H1 (cell line): ENCODE results near the gene ARID1B. TPM values are rescaled to one million over a fixed set of nuclear protein-coding genes. Genes with fewer than 3 reads are reported as not detected.

Source experiments
- CTCF ChIA-PET: fragments of 300-600 bp; sonication (Branson Sonifier 250); formaldehyde crosslinking; loops from one replicate; lab custom pipeline; 2021; ENCODE audit not compliant: partially characterized antibody; lab: Charles Lee
- POLR2A ChIA-PET: fragments of 300-600 bp; sonication (Branson Sonifier 250); formaldehyde crosslinking; loops from one replicate; lab custom pipeline; 2021; ENCODE audit warnings: inconsistent platforms; ENCODE audit not compliant: partially characterized antibody; lab: Charles Lee
- DNase-seq, 2 experiments: peaks; one replicate each; pipeline versions ENCODE4 v3.0.0 to v3.0.0-alpha.2; 2010 to 2022; ENCODE audit warnings: low spot score in 2 of 2, low read depth in 1 of 2, mixed read lengths in 1 of 2
- FAIRE-seq: peaks from 2 replicates; lab custom pipeline; 2011; peaks lifted over from hg19 to GRCh38; lab: Jason Lieb, UNC
- H2AFZ ChIP-seq: 2 replicates; pipeline ENCODE4 v1.8.1; 2012; ENCODE audit warnings: low read length, inconsistent platforms
- H2AK5ac ChIP-seq: 2 replicates; pipeline ENCODE4 v1.6.1; 2013; ENCODE audit warnings: low read depth, low read length
- H2BK120ac ChIP-seq: replicated peaks from 2 replicates; pipeline ENCODE3; 2013; ENCODE audit warnings: low read depth, low read length, inconsistent platforms
- H2BK12ac ChIP-seq: 2 replicates; pipeline ENCODE4 v1.6.1; 2013; ENCODE audit warnings: low read depth, low read length
- H2BK15ac ChIP-seq: 2 replicates; pipeline ENCODE4 v1.6.1; 2013; ENCODE audit warnings: low read length
- H2BK20ac ChIP-seq: 2 replicates; pipeline ENCODE4 v1.6.1; 2013; ENCODE audit warnings: low read length
- H2BK5ac ChIP-seq: 2 replicates; pipeline ENCODE4 v1.6.1; 2013; ENCODE audit warnings: low read depth, low read length
- H3K14ac ChIP-seq: 2 replicates; pipeline ENCODE4 v1.6.1; 2013; ENCODE audit warnings: inconsistent platforms; ENCODE audit not compliant: insufficient read length
- H3K18ac ChIP-seq: 2 replicates; pipeline ENCODE4 v1.6.1; 2013; ENCODE audit warnings: low read length; ENCODE audit errors: extremely low read depth
- H3K23ac ChIP-seq: 2 replicates; pipeline ENCODE4 v1.6.1; 2013; ENCODE audit warnings: inconsistent platforms; ENCODE audit not compliant: insufficient read length
- H3K23me2 ChIP-seq: 2 replicates; pipeline ENCODE4 v1.6.1; 2013; ENCODE audit warnings: low read depth, low read length
- H3K27ac ChIP-seq: 2 replicates; pipeline ENCODE4 v1.6.1; 2011; ENCODE audit warnings: low read depth, low read length, inconsistent platforms
- H3K27me3 ChIP-seq, 4 experiments: replicated peaks in 1 of 4; 1 replicate in 1 of 4; 2 replicates in 3 of 4; pipeline versions ENCODE4 v1.6.1 to v1.8.1; 2011 to 2013; ENCODE audit warnings: low read length in 3 of 4, mild to moderate bottlenecking in 3 of 4, inconsistent platforms in 2 of 4, mixed read lengths in 2 of 4, moderate library complexity in 1 of 4; ENCODE audit not compliant: control insufficient read depth in 3 of 4, insufficient read depth in 3 of 4; ENCODE audit errors: extremely low read depth in 1 of 4
- H3K36me3 ChIP-seq, 4 experiments: 2 replicates each; pipeline versions ENCODE4 v1.6.1 to v1.8.1; 2011 to 2013; ENCODE audit warnings: mild to moderate bottlenecking in 4 of 4, low read length in 3 of 4, moderate library complexity in 2 of 4, control low read depth in 1 of 4, inconsistent platforms in 1 of 4; ENCODE audit not compliant: insufficient read depth in 4 of 4, control insufficient read depth in 2 of 4
- H3K4ac ChIP-seq: replicated peaks from 2 replicates; pipeline ENCODE3; 2013; ENCODE audit warnings: low read length, low read depth, mixed read lengths, inconsistent platforms; ENCODE audit not compliant: insufficient read length
- H3K4me1 ChIP-seq, 4 experiments: replicated peaks in 1 of 4; 1 replicate in 1 of 4; 2 replicates in 3 of 4; pipeline versions ENCODE4 v1.6.1 to v1.8.1; 2011 to 2013; ENCODE audit warnings: low read length in 3 of 4, inconsistent platforms in 2 of 4, mixed read lengths in 1 of 4; ENCODE audit not compliant: insufficient read depth in 4 of 4, control insufficient read depth in 3 of 4
- H3K4me2 ChIP-seq, 2 experiments: 2 replicates each; pipeline versions ENCODE4 v1.6.1 to v1.8.1; 2011 to 2013; ENCODE audit warnings: low read depth in 2 of 2, low read length in 2 of 2, control low read depth in 1 of 2, inconsistent platforms in 1 of 2, mild to moderate bottlenecking in 1 of 2; ENCODE audit not compliant: insufficient read depth in 1 of 2
- H3K4me3 ChIP-seq, 4 experiments: fragments of 200-600, 300-600 bp in 1 of 4; sonication (generic), shearing (Covaris generic), sonication (Bioruptor Twin) in 1 of 4; 2 replicates each; pipeline versions ENCODE4 v1.5.1 to v1.8.1; 2011 to 2016; ENCODE audit warnings: low read length in 4 of 4, low read depth in 3 of 4, control low read depth in 2 of 4, inconsistent platforms in 2 of 4, mild to moderate bottlenecking in 2 of 4, mixed read lengths in 1 of 4, moderate library complexity in 1 of 4; ENCODE audit not compliant: insufficient read depth in 2 of 4; ENCODE audit errors: extremely low read depth in 1 of 4
- H3K56ac ChIP-seq: replicated peaks from 2 replicates; pipeline ENCODE3; 2013; ENCODE audit warnings: low read depth, mild to moderate bottlenecking, mixed read lengths, low read length, inconsistent platforms; ENCODE audit not compliant: insufficient read length
- H3K79me1 ChIP-seq: 2 replicates; pipeline ENCODE4 v1.6.1; 2013; ENCODE audit warnings: low read depth, low read length, control low read depth
- H3K79me2 ChIP-seq, 2 experiments: 2 replicates each; pipeline versions ENCODE4 v1.6.1 to v1.8.1; 2012 to 2013; ENCODE audit warnings: low read length in 2 of 2, mild to moderate bottlenecking in 2 of 2, inconsistent platforms in 1 of 2; ENCODE audit not compliant: insufficient read depth in 2 of 2, control insufficient read depth in 1 of 2
- H3K9ac ChIP-seq, 4 experiments: replicated peaks in 1 of 4; 1 replicate in 1 of 4; 2 replicates in 3 of 4; pipeline versions ENCODE4 v1.6.1 to v1.8.1; 2011 to 2013; ENCODE audit warnings: low read depth in 3 of 4, low read length in 3 of 4, control low read depth in 2 of 4, mild to moderate bottlenecking in 2 of 4, moderate library complexity in 2 of 4, inconsistent platforms in 1 of 4; ENCODE audit errors: extremely low read depth in 1 of 4
- H3K9me3 ChIP-seq, 2 experiments: 2 replicates each; pipeline versions ENCODE4 v1.6.1 to v1.8.1; 2012 to 2013; ENCODE audit warnings: mild to moderate bottlenecking in 2 of 2, moderate library complexity in 2 of 2, control low read depth in 1 of 2, inconsistent platforms in 1 of 2, low read depth in 1 of 2, low read length in 1 of 2, mixed read lengths in 1 of 2; ENCODE audit not compliant: insufficient read depth in 2 of 2
- H4K20me1 ChIP-seq, 2 experiments: replicated peaks in 1 of 2; 2 replicates each; pipeline versions ENCODE3 to v1.8.1; 2011 to 2013; ENCODE audit warnings: inconsistent platforms in 2 of 2, low read length in 2 of 2, mild to moderate bottlenecking in 1 of 2; ENCODE audit not compliant: insufficient read depth in 2 of 2, control insufficient read depth in 1 of 2
- H4K5ac ChIP-seq: 2 replicates; pipeline ENCODE4 v1.6.1; 2013; ENCODE audit warnings: low read length, low read depth, mixed read lengths, inconsistent platforms; ENCODE audit not compliant: insufficient read length
- H4K8ac ChIP-seq: 2 replicates; pipeline ENCODE4 v1.8.0; 2013; ENCODE audit warnings: mild to moderate bottlenecking, moderate library complexity, low read length, inconsistent platforms; ENCODE audit not compliant: insufficient read depth; ENCODE audit errors: extremely low read depth
- H4K91ac ChIP-seq: replicated peaks from 2 replicates; pipeline ENCODE3; 2013; ENCODE audit warnings: low read length, mixed read lengths, inconsistent platforms; ENCODE audit not compliant: insufficient read length
- CHD1 ChIP-seq: IDR thresholded peaks from 2 replicates; pipeline ENCODE4 v1.6.1; 2012; ENCODE audit warnings: low read depth, low read length, improper control_type of control experiment
- CHD2 ChIP-seq: IDR thresholded peaks from 2 replicates; pipeline ENCODE4 v1.6.1; 2012; ENCODE audit warnings: low read length, improper control_type of control experiment
- GTF2F1 ChIP-seq: IDR thresholded peaks from 2 replicates; pipeline ENCODE4 v1.6.1; 2012; ENCODE audit warnings: low read depth, low read length, improper control_type of control experiment, borderline replicate concordance
- KDM1A ChIP-seq: fragments of 200-600, 300-600 bp; sonication (generic); IDR thresholded peaks from 2 replicates; pipeline ENCODE4 v1.7.1; 2016; ENCODE audit warnings: mild to moderate bottlenecking, low read length, borderline replicate concordance
- RNF2 ChIP-seq: fragments of 200-900, 300-1000 bp; sonication (generic); IDR thresholded peaks from 2 replicates; pipeline ENCODE4 v1.7.1; 2016; ENCODE audit warnings: borderline replicate concordance, low read depth, mild to moderate bottlenecking, antibody characterized with exemption, low read length; ENCODE audit not compliant: poor library complexity, severe bottlenecking; ENCODE audit errors: missing control alignments
- SIN3A ChIP-seq, 2 experiments: IDR thresholded peaks in 1 of 2; conservative IDR thresholded peaks in 1 of 2; 2 replicates each; pipeline ENCODE4 v1.6.1; 2011 to 2012; ENCODE audit warnings: low read length in 2 of 2, improper control_type of control experiment in 1 of 2, low read depth in 1 of 2, mild to moderate bottlenecking in 1 of 2
- SIX5 ChIP-seq: IDR thresholded peaks from 2 replicates; pipeline ENCODE4 v1.6.1; 2011; ENCODE audit warnings: mild to moderate bottlenecking, low read depth, low read length
- SRF ChIP-seq: IDR thresholded peaks from 2 replicates; pipeline ENCODE4 v1.6.1; 2011; ENCODE audit warnings: mild to moderate bottlenecking, low read depth, low read length, moderate library complexity
- TBP ChIP-seq: IDR thresholded peaks from 2 replicates; pipeline ENCODE4 v1.6.1; 2011; ENCODE audit warnings: low read depth, low read length, improper control_type of control experiment
- TCF12 ChIP-seq: IDR thresholded peaks from 2 replicates; pipeline ENCODE4 v1.6.1; 2011; ENCODE audit warnings: low read depth, mild to moderate bottlenecking, low read length
- TEAD4 ChIP-seq: IDR thresholded peaks from 2 replicates; pipeline ENCODE4 v1.6.1; 2012; ENCODE audit warnings: low read depth, low read length, inconsistent platforms, mixed read lengths
- ZNF274 ChIP-seq: IDR thresholded peaks from 2 replicates; pipeline ENCODE4 v1.7.0; 2012; ENCODE audit warnings: low read length, borderline replicate concordance; ENCODE audit errors: extremely low read depth
- WGBS, 2 experiments: shearing (Covaris generic) in 1 of 2; methylation state at CpG; one replicate each; pipeline versions ENCODE4 v1.1.6 to v1.1.7; 2013 to 2015; ENCODE audit warnings: low lambda C conversion rate in 2 of 2, mixed read lengths in 2 of 2, inconsistent platforms in 1 of 2, low coverage in 1 of 2, missing lambda C conversion rate in 1 of 2; ENCODE audit not compliant: insufficient replicate concordance in 2 of 2, insufficient coverage in 1 of 2, insufficient read length in 1 of 2; ENCODE audit errors: extremely low coverage in 1 of 2, missing lambda C conversion rate in 1 of 2; 5-methylcytosine and 5-hydroxymethylcytosine counted together
- polyA plus RNA-seq, 7 experiments: library from polyadenylated mRNA; depleted of rRNA in 3 of 7; stranded (reverse) in 5 of 7; unstranded in 2 of 7; fragments of >200 nt in 5 of 7; fragments of 200-250 nt in 2 of 7; gene quantifications; 1 replicate in 5 of 7; 2 replicates in 1 of 7; 4 replicates in 1 of 7; pipeline versions ENCODE4 v1.2.1 to v1.2.3, GENCODE V29; 2011 to 2013; ENCODE audit warnings: missing spikeins in 2 of 7, mixed read lengths in 2 of 7
- total RNA-seq: library from RNA; stranded (reverse); fragmentation: NEBNext Ultra II Directional; extraction: Animal tissue kit (Norgen Biotek cat#: 25700); gene quantifications from 2 replicates; pipeline ENCODE4 v1.2.1, GENCODE V29; 2021

ARID1B gene
- total and polyA plus RNA-seq, 2 of the 8 experiments (the other 6 are each of a cell fraction or from before 2014, with no cell fraction given) = 24.3 to 70.3 TPM

DNA sequence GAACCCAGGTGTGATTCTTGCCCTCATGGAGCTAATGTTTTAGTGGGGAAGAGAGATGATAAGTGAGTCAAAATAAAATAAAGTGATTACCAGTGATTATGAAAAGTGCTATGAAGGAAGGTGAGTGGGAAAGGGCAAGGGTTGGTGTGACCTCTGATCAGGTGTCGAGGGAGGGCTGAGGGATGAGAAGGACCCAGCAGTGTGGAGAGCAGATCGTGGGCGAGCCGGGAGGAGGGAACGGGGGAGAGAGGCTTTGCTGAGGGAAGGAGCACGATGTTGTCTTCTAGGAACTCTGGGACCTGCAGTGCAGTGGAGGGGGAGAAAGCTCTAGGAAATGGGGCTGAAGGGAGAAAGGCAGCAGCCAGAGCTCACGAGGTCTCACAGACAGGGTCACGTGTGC lies 354.1 kb downstream of the ARID1B start:
- Histone ChIP-seq H3K18ac (no peak overlapping the region), H3K79me1 (no peaks in the 10 kb centered on the region), H3K36me3 (peaks cover 3 to 9% (median 8%) of the 10 kb centered on the region in 4 experiments; a peak in 5 of 8 replicates), H3K23me2 (no peaks in the 10 kb centered on the region), H4K8ac (no peak overlapping the region; the same call in 1 of the 2 replicates), H3K4me1 (no peaks in the 10 kb centered on the region; a peak in 1 of 7 replicates), H2BK120ac (no peak overlapping the region), H3K14ac (no peak overlapping the region), H3K27ac (no peak overlapping the region), H3K4me2 (no peak overlapping the region), H3K4me3 (no peak overlapping the region), H3K27me3 (no peaks in the 10 kb centered on the region), H2AK5ac (no peak overlapping the region), H3K9ac (no peak overlapping the region), H2BK5ac (no peak overlapping the region), H4K91ac (no peak overlapping the region), H4K20me1 (peaks cover 2% of the 10 kb centered on the region in 2 experiments), H3K23ac (no peak overlapping the region), H3K79me2 (no peaks in the 10 kb centered on the region), H2AFZ (no peak overlapping the region), H2BK12ac (no peak overlapping the region), H3K9me3 (no peaks in the 10 kb centered on the region), H2BK15ac (no peak overlapping the region), H4K5ac (no peak overlapping the region), H2BK20ac (no peak overlapping the region), H3K4ac (no peak overlapping the region), H3K56ac (no peak overlapping the region)
- DNase-seq = peak in 1 of 2 experiments; percentile 31
- 91% methylated on average over 8 of the region's 8 CpGs; no CpG with 5 or more reads in 1 of the 2 experiments for WGBS, 2 experiments
- CTCF ChIA-PET = interaction anchor here (0.5 to 2.1 kb wide), 9 partner anchors 9 to 435 kb away, joined by 3 to 7 read pairs (median 4); no protein-coding TSS in a partner anchor
- no peak for FAIRE-seq
- POLR2A ChIA-PET = no interaction called here
- no peak for TF ChIP-seq CHD1
- no peak for TF ChIP-seq TBP
- no peak for TF ChIP-seq TCF12
- TF ChIP-seq ZNF274 = no peak
- TF ChIP-seq SIN3A (conservative IDR thresholded peaks at IDR 0.05 in 1 of 2, IDR thresholded peaks at IDR 0.05 in 1 of 2; ENCODE audit: low read depth in 1 of 2, low read length in 2 of 2) = no peak
- TF ChIP-seq TEAD4 = no peak
- no peak for TF ChIP-seq SIX5
- no peak for TF ChIP-seq KDM1A
- no peak for TF ChIP-seq CHD2
- no peak for TF ChIP-seq SRF
- no peak for TF ChIP-seq GTF2F1
- TF ChIP-seq RNF2 = no peak
